ENCODE results near the gene C11orf58. TPM values are rescaled to one million over a fixed set of nuclear protein-coding genes. Genes with fewer than 3 reads are reported as not detected.

Gene C11orf58
- polyA plus RNA-seq, 1 donor: 402 TPM

- no peak for DNase-seq
These were observed 61.4 kb downstream of the C11orf58 start for GRCh38 chr11:16799890-16800289.

DNA sequence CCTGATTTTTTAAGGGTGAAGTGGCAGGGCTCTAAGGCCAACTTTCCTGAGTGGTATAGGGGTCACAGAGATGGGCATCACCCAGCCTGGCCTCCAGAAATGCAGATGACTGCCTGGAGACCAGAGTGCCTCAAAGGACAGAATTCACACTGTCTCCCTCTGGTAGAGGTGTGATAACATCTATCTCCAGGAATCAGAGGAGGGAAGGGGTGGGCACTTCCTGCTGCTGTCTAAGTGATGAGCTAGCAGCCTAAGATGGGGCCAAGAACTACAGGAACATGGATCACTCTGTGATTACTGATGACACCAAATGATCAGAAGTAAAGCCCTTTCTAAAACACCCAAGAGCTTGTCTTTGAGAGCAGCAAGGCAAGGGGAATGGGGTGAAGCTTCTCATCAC lies 61.9 kb downstream of the C11orf58 start:
- DNase-seq: no peak

DNA sequence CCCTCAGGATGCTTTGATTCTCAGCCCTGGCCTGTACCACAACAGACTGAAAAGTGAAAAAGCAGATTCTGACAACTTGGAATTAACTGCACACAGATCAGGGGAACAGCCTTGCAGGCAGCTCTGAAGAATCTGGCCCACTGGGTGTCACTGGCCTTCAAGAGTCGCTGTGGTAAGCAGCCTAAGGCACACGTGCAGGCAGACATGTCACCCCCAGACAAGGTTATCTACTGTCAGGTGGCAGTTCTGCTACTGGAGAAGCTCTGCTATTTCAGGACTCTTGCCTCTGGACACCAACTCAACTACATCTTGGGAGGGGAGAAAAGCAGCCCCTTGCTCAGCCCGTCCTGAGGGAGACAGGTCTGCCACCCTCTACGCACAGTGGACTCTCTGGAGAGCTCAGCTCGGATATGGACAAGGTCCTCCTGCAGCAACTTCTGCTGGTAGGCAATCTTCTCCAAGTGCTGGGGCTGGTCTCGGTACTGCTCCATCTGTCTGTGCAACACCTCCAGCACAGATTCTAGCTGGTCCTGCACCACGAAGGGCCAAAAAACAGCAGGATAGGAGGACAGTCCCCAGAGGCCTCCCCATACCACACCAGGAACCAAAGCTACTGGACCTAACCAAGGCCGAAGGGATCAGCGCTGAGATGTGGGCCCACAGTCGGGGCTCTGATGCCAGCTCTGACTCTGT lies 63.0 kb downstream of the C11orf58 start:
- DNase-seq: no peak

GRCh38 chr11:16804104-16804947 lies 65.9 kb downstream of the C11orf58 start:
- no peak for DNase-seq

- no peak for DNase-seq
These were observed 67.5 kb downstream of the C11orf58 start for GRCh38 chr11:16805938-16806337.

DNA sequence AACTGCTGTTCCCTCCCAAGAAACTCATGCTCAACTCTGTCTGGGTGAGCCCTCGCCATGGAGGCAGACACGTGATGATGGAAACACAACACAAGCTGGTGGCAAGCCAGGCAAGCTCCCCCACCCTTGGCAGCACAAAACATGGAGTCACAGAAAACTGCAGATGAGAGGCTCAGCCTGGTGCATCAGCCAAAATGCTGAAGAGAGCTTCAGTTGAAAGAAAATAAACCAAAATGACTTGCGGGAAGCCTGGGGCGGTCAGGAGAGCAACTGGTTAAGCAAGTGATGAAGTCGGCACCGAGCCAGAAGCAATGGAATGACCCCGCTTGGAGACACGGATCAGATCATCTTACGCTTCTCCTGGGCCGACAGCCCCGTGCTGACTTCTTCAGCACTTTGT lies 68.3 kb downstream of the C11orf58 start:
- DNase-seq: no peak

GRCh38 chr11:16807306-16807705 lies 68.9 kb downstream of the C11orf58 start:
- no peak for DNase-seq
